HG03175 (cell line): ENCODE measurements around the gene TMEM185B.

Experiments used
- ATAC-seq: cut with Tn5 transposase; IDR thresholded peaks from one replicate; pipeline ENCODE4 v1.9.1; 2021; ENCODE audit warnings: mild to moderate bottlenecking, moderate library complexity; ENCODE audit not compliant: unreplicated experiment

Gene TMEM185B

GRCh38 chr2:120252225-120253020 is 29.2 kb upstream of the TMEM185B start, which contains the start of gene RALB:
RALB (plus strand) TSS chr2:120252852; CDS start chr2:120278665, 25,813 bp downstream.
- ATAC-seq: peak; percentile 95

- no peak for ATAC-seq
These were observed 28.7 kb upstream of the TMEM185B start for GRCh38 chr2:120251880-120252224.

- ATAC-seq: no peak
These were observed 27.9 kb upstream of the TMEM185B start for GRCh38 chr2:120251078-120251477.

- no peak for ATAC-seq
These were observed 27.4 kb upstream of the TMEM185B start for GRCh38 chr2:120250640-120251039.

GRCh38 chr2:120247851-120248250 is 24.7 kb upstream of the TMEM185B start:
- no peak for ATAC-seq

GRCh38 chr2:120246546-120247300 is 23.5 kb upstream of the TMEM185B start:
- ATAC-seq: no peak

- no peak for ATAC-seq
These were observed 22.5 kb upstream of the TMEM185B start for GRCh38 chr2:120245520-120246332.

GRCh38 chr2:120244656-120245519 is 21.7 kb upstream of the TMEM185B start:
- ATAC-seq: no peak

- ATAC-seq: no peak
These were observed 20.8 kb upstream of the TMEM185B start for GRCh38 chr2:120243875-120244553.

GRCh38 chr2:120243211-120243610 is 20.0 kb upstream of the TMEM185B start:
- no peak for ATAC-seq

GRCh38 chr2:120241684-120242083 is 18.5 kb upstream of the TMEM185B start:
- no peak for ATAC-seq

GRCh38 chr2:120240901-120241429 is 17.8 kb upstream of the TMEM185B start:
- ATAC-seq: no peak

- ATAC-seq: no peak
These were observed 16.5 kb upstream of the TMEM185B start for GRCh38 chr2:120239488-120240287.

GRCh38 chr2:120238728-120239487 is 15.7 kb upstream of the TMEM185B start:
- ATAC-seq: no peak

- ATAC-seq: no peak
These were observed 14.3 kb upstream of the TMEM185B start for GRCh38 chr2:120237491-120237902.

- ATAC-seq: no peak
These were observed 13.6 kb upstream of the TMEM185B start for GRCh38 chr2:120236791-120237190.

GRCh38 chr2:120236316-120236715 is 13.1 kb upstream of the TMEM185B start:
- no peak for ATAC-seq

GRCh38 chr2:120235681-120236080 is 12.5 kb upstream of the TMEM185B start:
- ATAC-seq: no peak
